Esophagus muscularis mucosa (tissue), 3 donors: ENCODE measurements around the gene TSPYL2.
A peak's percentile ranks its signal among the peaks of the same experiment; 100 is the strongest.

Experiments used
- CTCF ChIP-seq, 3 experiments: fragments of 200-600 bp in 2 of 3; fragments of 450-650 bp in 1 of 3; sonication (generic) in 2 of 3; IDR thresholded peaks; one replicate each; pipeline ENCODE4 v1.5.1; 2017 to 2019; ENCODE audit warnings: antibody characterized with exemption in 3 of 3, mild to moderate bottlenecking in 2 of 3, moderate library complexity in 1 of 3
- POLR2A ChIP-seq: fragments of 450-650 bp; IDR thresholded peaks from one replicate; pipeline ENCODE4 v1.6.1; 2017; ENCODE audit warnings: antibody characterized with exemption, moderate library complexity, mild to moderate bottlenecking, low read depth

DNA sequence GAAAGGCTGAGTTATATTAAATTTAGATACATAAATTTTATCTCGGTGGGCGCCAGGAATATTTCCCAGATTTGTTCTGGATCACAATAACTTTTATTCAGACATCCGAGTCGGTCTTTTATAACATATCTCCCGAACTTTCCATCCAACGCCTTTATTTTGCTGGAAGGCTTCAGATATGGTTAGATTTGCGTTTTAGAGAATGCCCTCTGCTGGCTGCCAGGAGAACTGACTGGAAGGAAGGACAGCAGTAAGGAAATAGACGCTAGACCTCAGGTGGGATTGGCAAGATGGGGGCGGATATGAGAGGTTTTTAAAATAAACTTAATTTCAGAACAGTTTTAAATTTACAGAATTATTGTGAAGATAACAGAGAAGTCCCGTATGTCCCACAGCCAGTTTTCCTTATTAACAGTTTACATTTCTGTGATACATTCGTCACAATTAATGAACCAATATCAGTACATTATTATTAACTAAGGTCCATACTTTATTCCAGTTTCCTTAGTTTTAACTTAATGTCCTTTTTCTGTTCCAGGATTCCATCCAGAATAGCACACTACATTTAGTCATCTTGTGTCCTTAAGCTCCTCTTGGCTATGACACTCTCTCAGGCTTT is 7.2 kb downstream of the TSPYL2 start:
- peak; percentile 76 to 87 (median 80) for TF ChIP-seq CTCF (IDR thresholded peaks at IDR 0.05)
- no peak for TF ChIP-seq POLR2A
